Stimulated activated CD4-positive, alpha-beta T cell treated with anti-CD3 and anti-CD28 coated beads, Interleukin-4, amount 100 ng/mL, for 48 hours (primary cell): ENCODE measurements around the gene TAP1.

Experiments used
- DNase-seq, 2 donors: peaks; one replicate each; pipeline ENCODE4 v3.0.0-alpha.2; 2020; ENCODE audit warnings: low read depth in 2 of 2

TAP1 gene

DNA sequence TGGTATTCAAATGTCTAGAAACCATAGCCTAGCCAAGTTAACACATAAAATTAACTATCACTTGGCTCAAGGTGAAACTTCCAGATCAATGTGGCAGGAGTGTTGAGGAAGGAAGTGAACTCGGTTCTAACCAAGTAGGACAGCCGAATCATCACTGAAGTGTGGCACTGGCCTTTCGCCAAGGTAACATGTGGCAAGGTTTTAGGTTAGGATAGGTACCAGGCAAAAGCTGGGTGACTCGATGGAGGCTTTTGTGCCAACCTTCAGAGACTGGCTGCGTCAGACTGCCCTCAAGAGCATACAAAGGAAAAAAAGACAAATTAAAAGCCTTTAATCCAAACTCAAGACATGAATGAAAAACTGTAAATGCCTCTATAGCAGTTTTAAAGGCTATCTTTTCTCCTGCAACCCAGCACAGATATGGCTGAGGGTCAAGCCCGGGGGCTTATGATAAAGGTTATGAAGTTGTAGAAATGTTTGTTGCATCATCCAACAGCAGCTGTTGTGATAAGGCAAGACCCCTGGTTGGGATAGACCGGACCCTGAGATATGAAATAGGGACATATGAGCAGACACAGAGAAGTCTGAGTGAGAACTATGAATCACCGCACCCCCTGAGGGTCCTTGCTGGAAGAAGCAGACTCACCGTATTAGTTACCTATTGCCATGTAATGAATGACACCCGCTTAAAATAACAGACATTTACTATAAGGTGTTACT is 12.4 kb upstream of the TAP1 start:
- DNase-seq, result no peak

DNA sequence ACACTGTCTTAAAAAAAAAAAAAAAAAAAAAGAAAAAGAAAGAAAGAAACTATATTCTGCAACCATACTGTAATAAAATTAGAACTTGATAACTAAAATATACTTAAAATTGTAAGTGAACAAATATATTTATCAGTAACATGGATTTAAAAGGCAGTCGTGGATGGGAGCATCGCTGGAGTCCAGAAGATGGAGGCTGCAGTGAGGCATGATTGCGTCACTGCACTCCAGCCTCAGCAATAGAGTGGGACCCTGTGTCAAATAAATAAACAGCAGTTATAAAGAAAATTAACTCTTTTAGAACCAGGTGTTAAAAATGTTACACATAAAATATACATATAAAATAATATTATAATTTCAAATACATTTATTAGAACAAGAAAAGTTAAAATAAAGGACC is 9.2 kb upstream of the TAP1 start:
- no peak for DNase-seq

DNA sequence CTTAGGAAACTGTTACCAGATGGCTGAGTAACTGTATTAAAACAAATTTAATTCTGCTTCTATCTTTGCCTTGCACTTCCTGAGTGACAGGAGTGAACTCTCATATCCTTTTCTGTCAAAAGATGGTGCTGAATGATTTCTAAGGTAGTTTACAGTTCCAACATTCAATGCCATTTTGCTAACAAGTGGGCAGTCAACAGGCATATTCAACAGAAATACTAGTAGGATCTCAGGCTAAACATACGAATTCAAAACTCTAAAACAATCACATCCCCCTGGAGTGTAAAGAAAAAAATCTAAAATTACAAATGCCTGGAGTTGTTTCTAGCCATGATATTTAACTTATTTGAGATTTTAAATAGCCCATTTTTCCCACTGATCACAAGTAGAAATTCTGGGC is 7.2 kb upstream of the TAP1 start:
- no peak for DNase-seq

DNA sequence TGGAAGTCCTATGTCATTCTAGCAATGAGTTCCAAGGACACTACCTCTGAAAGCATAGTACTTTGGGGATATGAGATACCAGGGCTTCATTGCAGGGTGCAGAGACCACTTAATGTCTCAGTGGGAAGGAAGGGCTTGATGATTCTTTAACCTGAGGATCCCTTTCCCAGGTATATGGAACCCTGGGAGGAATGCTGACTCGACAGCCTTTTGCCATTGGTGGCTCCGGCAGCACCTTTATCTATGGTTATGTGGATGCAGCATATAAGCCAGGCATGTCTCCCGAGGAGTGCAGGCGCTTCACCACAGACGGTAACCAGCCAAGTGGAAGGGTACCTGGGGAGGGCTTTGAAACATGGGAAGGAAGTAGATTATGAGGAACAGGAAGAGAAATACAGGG is 4.7 kb upstream of the TAP1 start:
- no peak for DNase-seq

DNA sequence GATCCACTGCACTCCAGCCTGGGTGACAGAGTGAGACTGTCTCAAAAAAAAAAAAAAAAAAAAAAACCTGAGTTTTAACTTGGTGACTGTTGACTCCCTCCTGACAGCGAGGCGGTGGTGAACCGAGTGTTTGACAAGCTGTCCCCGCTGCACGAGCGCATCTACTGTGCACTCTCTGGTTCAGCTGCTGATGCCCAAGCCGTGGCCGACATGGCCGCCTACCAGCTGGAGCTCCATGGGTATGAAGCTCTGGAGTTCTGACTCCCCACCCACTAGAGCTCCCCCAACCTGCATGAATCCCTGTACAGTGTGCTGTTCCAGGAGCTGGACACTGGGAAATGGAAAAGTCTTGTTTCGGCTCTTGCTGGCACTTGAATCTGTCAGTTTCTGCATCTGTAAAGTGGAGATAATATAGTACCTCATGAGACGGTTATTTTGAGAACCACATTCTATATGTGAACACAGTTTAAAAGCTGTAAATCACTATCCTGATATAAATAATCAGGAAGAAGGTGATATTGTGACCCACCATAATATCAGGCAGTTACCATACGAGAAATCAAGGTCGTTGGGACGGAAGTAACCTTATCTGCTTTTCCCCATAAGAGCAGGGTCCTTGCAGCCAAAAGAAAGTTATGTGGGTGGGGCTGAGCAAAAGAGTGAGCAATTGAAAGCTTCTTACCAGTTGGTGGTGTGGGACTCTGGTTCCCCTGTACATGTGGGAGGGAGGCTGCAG is 3.8 kb upstream of the TAP1 start:
- DNase-seq, result no peak

DNA sequence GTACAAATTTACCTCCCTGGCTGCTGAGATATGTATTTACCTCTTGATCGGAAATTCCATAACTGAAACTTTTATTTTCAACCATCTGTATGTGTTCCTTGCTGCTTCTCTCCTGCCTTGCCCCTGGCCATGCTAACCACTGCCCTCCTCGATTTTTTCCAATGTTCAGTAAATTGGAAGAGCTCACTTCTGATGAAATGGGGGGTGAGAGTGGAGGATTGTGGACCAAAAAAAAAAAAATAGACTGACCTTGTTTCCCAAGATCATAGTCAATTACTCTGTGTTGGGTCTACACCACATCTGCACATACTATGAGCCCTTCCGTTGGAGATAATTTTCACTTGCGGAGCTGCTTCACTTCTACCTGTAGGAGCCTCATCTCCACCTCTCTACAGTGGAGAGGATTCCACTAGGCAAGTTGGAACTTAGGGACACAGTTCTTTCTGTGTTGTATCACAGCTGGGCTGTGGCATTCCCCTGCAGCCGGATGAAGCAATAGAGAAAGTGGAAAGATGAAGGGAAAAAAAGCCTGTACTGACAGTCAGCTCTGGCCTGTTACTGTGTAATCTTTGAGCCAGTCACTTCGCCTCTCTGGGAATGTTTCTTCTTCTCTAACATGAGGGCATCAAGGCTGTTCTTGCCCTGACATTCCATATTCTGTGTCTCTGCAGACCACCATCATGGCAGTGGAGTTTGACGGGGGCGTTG is 2.1 kb upstream of the TAP1 start:
- no peak for DNase-seq

DNA sequence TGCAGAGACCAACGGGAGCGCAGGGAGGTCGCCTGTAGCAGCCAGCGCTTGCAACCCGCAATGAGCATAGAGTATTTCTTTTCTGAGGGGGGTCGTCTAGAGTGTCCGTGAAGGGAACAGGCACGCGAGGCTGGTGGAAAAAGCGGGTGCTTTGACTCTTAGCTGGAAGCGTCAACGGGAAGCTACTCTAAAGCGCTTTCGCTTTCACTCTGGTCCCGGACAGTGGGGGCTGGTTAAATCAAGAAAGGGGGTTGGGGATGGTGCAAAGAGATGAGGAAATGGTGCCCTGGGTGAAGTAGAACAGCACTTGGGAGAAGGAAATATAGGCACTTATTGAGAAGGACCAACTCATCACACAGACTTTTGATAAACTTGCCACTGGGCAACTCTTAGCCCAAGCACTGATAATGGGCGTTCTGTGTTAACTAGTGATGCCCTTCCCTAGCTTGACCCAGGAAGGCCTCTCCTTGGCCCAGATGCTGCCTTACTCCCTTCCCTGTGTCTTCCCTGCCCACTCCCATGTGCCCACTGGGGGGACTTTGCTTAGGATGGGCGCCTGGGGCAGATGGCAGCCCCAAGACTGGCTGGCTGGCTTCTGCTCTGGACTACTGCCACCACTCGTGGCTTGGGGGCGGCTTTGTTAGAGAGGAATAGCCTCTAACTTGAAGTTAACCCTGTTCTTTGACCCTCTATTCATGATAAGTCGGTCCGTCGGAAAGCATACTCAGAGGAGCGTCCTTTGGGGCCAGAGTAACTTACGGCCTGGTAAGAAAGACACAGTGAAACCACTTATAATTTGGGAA is 1.1 kb upstream of the TAP1 start:
- no peak for DNase-seq

DNA sequence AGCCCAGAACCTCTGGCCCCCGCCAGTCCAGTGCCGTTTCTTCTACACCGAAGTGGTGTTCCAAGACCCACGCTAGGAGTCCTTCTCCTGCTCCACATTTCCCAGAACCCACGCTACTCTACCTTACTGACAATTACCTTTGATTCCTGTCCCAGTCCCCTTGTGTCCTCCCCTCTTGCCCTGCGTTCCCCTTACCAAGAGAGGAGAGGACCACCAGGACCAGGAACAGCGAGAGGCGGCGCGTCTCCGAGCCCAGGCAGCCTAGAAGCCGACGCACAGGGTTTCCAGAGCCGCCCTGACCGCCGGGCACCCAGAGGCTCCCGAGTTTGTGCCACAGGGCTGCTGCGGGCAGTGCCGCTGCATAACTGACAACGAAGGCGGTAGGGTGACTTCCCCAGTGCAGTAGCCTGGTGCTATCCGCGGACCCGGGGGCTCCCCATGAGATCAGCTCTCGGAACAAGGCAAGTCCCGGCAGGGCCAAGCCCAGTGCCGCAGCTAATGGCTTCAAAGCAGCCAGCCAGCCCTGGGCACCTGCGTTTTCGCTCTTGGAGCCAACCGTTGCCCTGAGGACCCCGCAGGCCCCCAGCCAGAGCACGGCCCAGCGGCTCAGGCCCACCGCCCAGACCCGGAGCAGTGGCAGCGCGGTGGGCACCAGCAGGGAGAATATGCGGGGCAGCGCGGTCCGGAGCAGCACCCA is 512 bp downstream of the TAP1 start:
- no peak for DNase-seq

DNA sequence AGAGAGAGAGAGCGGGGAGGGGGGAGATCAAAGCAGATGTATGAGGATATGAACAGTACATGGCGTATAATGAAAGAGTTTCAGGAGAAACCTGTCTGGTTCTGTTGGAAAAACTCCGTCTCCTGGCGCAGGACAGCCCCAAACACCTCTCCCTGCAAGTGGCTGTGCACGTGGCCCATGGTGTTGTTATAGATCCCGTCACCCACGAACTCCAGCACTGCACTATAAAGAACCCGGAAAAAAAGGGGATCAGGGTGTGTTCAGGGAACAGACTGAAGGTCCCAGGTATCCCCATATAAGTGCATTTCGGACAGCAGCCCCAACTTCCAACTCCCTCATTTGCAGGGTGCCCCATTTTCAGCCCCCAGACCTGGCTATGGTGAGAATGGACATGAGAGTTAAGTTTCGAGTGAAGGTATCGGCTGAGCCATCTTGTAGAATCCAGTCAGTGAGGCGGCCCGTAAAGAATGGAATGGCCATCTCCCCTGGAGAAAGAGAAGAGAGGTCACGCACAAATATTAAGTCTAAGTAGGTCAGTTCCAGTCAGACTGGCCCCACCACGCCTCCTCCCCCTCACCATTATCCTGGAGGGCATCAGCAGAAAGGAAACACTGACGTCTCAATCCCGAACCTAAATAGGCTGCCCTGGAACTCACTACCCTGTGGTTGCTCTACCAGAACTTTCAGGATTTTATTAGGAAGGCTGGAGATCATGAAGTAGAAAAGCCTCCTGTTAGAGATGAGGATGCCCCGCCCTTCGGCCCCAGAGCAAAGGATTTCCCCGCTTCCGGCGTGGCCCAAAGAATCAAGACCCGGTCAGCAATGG is 1.3 kb downstream of the TAP1 start:
- DNase-seq, result no peak

DNA sequence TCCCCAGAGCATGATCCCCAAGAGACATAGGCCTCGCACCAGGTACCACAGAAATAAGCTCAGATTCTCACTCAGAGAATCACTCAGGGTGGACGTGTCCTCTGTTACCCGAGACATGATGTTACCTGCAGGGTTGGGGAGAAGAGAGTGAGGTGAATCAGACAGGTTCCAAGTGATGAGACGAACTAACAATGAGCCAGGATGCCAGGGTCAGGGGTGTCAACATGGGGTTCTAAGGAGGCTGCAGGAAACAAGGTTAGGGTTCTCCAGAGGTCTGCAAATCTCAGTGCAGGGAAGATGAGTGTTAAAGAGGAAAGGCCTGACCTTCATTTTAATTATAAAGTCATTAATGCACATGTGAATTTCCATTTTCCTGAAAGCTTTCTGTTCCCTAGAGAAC is 2.5 kb downstream of the TAP1 start:
- no peak for DNase-seq

DNA sequence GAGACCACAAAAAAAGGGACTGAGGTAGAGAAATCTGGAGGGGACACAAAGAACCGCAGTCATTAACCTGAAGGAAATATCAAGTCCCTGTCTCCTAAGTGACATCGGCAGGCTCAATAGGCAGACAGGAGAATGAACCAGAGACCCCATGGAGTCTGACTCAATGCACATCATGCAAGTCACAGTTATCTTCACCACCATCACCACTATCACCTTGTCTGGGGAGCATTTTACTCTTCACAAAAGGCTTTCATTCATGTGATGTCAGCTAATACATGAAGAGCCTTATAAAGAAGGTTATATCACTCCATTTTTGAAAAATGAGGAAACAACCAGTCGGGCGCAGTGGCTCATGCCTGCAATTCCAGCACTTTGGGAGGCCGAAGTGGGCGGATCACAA is 4.4 kb downstream of the TAP1 start:
- no peak for DNase-seq

DNA sequence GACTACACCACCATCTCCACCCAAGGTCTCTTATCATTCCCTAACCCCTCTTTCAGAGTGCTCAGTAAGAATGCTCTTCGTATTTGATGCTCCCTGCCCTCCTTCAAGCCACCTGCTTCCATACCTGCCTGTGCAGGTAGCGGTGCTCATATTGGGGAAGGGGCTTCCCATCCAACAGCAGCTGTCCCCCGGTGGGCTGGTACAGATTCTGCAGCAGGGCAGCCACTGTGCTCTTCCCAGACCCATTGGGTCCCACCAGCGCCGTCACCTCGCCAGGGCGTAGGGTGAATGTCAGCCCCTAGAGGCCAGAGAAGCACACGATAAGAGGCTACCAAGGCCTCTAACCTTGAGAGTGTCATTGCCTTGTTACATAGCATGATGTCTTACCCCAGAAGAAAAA is 5.7 kb downstream of the TAP1 start:
- DNase-seq, result no peak

DNA sequence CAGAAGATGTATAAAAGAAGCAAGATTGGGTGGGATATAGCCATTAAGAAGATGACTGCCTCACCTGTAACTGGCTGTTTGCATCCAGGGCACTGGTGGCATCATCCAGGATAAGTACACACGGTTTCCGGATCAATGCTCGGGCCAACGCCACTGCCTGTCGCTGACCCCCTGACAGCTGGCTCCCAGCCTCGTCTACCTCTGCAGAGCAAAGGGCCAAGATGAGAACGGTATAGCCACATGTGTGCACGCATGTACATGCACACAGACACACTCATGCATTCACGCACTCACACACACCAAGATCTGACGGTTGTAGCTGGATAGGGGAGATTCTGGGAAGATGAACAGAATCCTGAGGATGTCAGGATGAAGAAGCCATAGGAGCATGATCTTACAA is 6.5 kb downstream of the TAP1 start:
- no peak for DNase-seq

DNA sequence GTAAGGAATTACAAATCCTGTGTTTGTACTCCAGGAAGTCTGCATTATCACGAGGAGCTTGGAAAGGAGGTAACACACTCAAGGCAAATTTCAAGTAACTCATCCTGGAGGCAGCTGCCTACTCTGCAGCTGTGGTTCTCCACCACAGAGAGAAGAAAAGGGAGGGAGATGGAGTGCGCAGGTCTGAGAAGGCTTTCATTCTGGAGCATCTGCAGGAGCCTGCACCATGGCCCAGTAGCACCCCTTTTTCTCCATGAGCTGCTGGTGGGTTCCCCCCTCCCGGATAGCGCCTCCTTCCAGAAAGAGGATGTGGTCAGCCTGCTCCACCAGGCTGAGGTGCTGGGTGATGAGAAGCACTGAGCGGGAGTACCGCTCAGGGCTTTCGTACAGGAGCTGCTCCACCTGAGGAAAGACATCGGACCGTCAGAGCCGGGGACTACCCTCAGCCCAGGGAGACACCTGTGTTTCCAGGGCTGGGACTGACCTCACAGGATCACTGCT is 8.1 kb downstream of the TAP1 start:
- DNase-seq, result no peak

DNA sequence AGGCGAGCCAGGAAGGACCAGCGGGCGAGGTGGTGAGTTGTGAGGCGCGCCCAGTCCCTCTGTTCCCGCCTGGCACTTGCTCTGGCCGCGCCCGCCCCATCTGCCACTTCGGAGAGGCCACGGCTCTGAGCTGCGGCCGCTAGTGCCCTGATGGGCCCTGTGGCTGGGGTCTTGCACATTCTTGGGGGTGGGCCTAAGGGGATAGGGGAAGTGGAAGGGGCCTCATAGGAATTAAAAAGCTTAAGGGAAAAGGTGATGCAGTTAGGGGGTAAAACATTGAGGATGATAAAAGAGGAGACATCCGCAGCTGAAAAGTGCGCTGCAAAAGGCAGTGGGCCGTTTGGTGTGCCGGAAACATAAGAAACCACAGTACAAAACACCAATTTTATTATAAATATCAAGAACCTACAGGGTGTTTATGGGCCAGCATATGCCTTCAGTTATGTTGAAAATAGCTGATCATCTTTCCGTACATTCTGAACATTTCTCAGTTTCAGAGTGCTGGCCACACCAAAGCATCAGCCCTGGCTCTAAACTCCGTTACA is 8.6 kb downstream of the TAP1 start:
- DNase-seq, result no peak

DNA sequence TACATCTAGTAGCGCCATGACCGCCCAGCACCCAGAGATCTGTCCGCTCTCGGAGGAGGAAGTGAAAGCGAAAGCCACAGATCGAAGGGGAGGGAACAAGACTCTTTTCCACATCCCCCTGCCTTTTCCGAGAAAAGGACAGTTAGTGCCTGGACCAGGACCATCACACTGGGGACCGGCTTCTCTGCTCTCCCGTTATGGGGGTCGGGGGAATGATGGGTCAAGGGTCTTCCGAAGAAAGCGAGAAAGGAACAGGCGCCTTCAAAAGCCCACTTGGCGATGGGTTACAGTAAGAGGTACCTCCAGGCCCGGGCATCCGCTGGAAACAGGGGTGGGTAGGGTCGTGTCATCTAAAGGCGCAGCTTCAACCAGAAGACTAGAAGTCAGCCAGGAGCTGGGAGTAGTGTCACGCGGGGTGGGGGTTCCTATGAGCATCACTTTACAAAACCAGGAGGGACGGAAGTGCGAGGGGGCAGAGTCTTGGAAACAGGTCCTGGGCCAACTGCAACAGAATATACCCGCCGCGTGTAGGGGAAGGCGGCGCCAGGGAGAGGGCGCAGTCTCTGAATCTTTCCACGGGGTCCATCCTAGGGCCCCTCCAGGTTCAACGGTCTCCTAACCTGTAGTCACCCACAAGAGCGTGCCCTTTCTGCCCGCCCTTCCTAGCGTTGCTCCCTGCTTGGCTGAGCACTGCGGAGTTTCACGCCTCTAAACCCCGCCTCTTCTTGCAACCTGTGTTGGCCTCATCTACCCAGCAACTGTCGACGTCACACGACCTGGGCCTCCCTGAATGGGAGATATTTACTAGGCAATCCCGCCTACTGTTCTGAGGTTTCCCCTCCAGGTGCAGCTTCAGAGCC is 9.3 kb downstream of the TAP1 start, which contains the start of gene PSMB8:
TSS of gene PSMB8 (minus strand) at position 69 of the 860 bp plus-strand sequence. CDS start at position 18, 51 bp downstream.
- DNase-seq, result peak; percentile 93 to 98

DNA sequence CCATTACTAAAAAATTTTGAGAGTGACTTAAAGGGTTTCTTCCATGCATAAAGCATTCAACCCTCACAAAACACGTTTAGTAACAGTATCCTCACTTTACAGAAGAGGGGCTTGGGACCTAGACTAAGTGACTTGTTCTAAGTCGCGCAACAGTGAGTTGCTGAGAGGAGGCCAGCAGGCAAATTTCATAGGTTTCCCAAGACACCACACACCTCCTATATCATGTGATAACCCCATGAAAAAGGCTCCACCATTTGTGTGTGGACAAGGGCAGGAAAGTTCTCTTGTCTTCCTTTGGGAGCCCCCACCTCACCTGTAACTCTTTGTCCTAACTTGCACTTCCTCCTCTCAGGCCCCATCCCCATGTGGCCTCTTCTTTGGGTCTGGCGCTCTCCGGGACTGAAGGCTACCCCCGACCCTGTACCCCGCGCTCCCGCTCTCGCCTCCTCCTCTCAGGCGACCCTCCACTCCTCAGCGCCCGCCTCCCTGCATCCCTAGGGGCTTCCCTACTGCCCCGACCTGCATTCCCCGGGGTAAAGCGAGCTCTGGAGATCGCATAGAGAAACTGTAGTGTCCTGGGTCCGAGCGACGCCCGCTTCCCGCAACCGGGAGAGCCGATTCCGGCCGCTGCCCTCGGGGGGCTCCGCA is 10.0 kb downstream of the TAP1 start:
- DNase-seq, result no peak

DNA sequence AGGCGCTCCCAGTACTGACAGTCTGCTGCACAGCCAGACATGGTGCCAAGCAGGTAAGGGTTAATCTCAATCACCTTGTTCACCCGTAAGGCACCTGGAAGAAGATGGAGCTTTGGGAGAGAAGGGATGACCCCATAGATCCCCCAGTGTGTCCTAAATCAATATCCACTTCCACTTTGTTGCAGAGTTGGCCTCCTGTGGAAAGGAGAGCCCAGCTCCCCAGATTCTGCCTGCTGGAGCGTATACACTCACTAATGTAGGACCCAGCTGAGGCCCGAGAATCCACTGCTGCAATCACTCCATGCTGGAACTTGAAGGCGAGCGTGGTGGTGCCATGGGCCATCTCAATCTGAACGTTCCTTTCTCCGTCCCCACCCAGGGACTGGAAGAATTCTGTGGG is 10.8 kb downstream of the TAP1 start:
- DNase-seq, result no peak
